PC-3 (cell line): ENCODE results near the gene BFSP1. TPM values are rescaled to one million over a fixed set of nuclear protein-coding genes. Genes with fewer than 3 reads are reported as not detected.

Experiments used
- ATAC-seq: fragments of 200-7000 bp; cut with Tn5 transposase; 2 replicates; pipeline ENCODE4 v1.9.1; 2020; ENCODE audit warnings: mild to moderate bottlenecking, moderate library complexity
- BruUV-seq: library from RNA; stranded (reverse); fragments of 400-500 nt; replicated peaks from 2 replicates; lab custom pipeline; 2021; lab: Mats Ljungman, UMichigan
- CTCF ChIA-PET: fragments of 300-600 bp; sonication (Branson Sonifier 250); formaldehyde crosslinking; loops from one replicate; lab custom pipeline; 2022; ENCODE audit warnings: antibody characterized with exemption; lab: Charles Lee
- POLR2A ChIA-PET: fragments of 300-600 bp; sonication (Branson Sonifier 250); formaldehyde crosslinking; loops from one replicate; lab custom pipeline; 2022; ENCODE audit warnings: antibody characterized with exemption; ENCODE audit not compliant: unreplicated experiment; lab: Charles Lee
- DNase-seq: peaks from one replicate; pipeline ENCODE4 v3.0.0-alpha.2; 2015
- H2AFZ ChIP-seq: fragments of 300-600 bp; sonication (generic); 2 replicates; pipeline ENCODE4 v1.6.0; 2016; ENCODE audit warnings: antibody characterized with exemption, low read length
- H3F3A ChIP-seq: fragments of 300-600 bp; sonication (generic); one replicate; pipeline ENCODE4 v1.6.0; 2017; ENCODE audit warnings: antibody characterized with exemption, low read length, control low read depth, mild to moderate bottlenecking; ENCODE audit not compliant: unreplicated experiment
- H3K27ac ChIP-seq: fragments of 300-600 bp; sonication (generic); 2 replicates; pipeline ENCODE4 v1.5.1; 2016; ENCODE audit warnings: mild to moderate bottlenecking, low read length
- H3K27me3 ChIP-seq: fragments of 300-600 bp; sonication (generic); 2 replicates; pipeline ENCODE4 v1.6.1; 2016; ENCODE audit warnings: low read length, mixed read lengths
- H3K36me3 ChIP-seq: fragments of 300-600 bp; sonication (generic); 2 replicates; pipeline ENCODE4 v1.6.1; 2016; ENCODE audit warnings: low read depth, mixed run types, low read length, mixed read lengths
- H3K4me1 ChIP-seq: fragments of 300-600 bp; sonication (generic); 2 replicates; pipeline ENCODE4 v1.5.1; 2016; ENCODE audit warnings: low read length; ENCODE audit not compliant: insufficient read depth
- H3K4me2 ChIP-seq: fragments of 300-600 bp; sonication (generic); 2 replicates; pipeline ENCODE4 v1.6.0; 2016; ENCODE audit warnings: low read length
- H3K4me3 ChIP-seq: fragments of 300-600 bp; sonication (generic); 2 replicates; pipeline ENCODE4 v1.5.1; 2016; ENCODE audit warnings: mild to moderate bottlenecking, low read length, mixed read lengths
- H3K79me2 ChIP-seq: fragments of 300-600 bp; sonication (generic); 2 replicates; pipeline ENCODE4 v1.6.1; 2017; ENCODE audit warnings: low read length, mixed read lengths
- H3K9ac ChIP-seq: fragments of 300-600 bp; sonication (generic); 2 replicates; pipeline ENCODE4 v1.6.0; 2016; ENCODE audit warnings: mild to moderate bottlenecking, low read length
- H3K9me2 ChIP-seq: fragments of 300-600 bp; sonication (generic); replicated peaks from 2 replicates; pipeline ENCODE4 v1.6.1; 2016; ENCODE audit warnings: mixed run types, low read length, mixed read lengths
- H3K9me3 ChIP-seq: fragments of 300-600 bp; sonication (generic); 2 replicates; pipeline ENCODE4 v1.6.1; 2016; ENCODE audit warnings: low read length, mixed read lengths
- H4K20me1 ChIP-seq: fragments of 300-600 bp; sonication (generic); 2 replicates; pipeline ENCODE4 v1.6.1; 2016; ENCODE audit warnings: low read length, mixed read lengths
- CTCF ChIP-seq: fragments of 300-600 bp; sonication (generic); conservative IDR thresholded peaks from 2 replicates; pipeline ENCODE4 v1.5.1; 2017; ENCODE audit warnings: antibody characterized with exemption, low read depth, mild to moderate bottlenecking, low read length
- EZH2 ChIP-seq: fragments of 300-600 bp; sonication (generic); IDR thresholded peaks from one replicate; pipeline ENCODE4 v1.6.1; 2017; ENCODE audit warnings: antibody characterized with exemption, mild to moderate bottlenecking, low read length; ENCODE audit not compliant: unreplicated experiment
- EZH2phosphoT487 ChIP-seq: fragments of 300-600 bp; sonication (generic); IDR thresholded peaks from 2 replicates; pipeline ENCODE4 v1.6.1; 2018; ENCODE audit warnings: mild to moderate bottlenecking, antibody characterized with exemption, low read length, borderline replicate concordance
- intact Hi-C: fragments of 100-400 bp; cut with micrococcal nuclease; formaldehyde crosslinking; loops from 2 replicates; pipeline ENCODE4 v1.9.0; 2023
- total RNA-seq: library from RNA; depleted of rRNA; stranded (reverse); fragments of >200 nt; gene quantifications from 2 replicates; pipeline ENCODE4 v1.2.3, GENCODE V29; 2014

Gene BFSP1
- total RNA-seq, 1 experiment from 2014 or later = 2.7 TPM

GRCh38 chr20:17491041-17491440, 40.1 kb downstream of the BFSP1 start:
- no peak for ATAC-seq
- H3K79me2 ChIP-seq = no peaks in the 10 kb centered on the region

GRCh38 chr20:17490501-17490900, 40.7 kb downstream of the BFSP1 start:
- BruUV-seq = no TSS peak
- Histone ChIP-seq H3K9ac (no peak overlapping the region), H4K20me1 (no peaks in the 10 kb centered on the region), H3K9me2 (no peaks in the 10 kb centered on the region), H3F3A (no peaks in the 10 kb centered on the region), H3K4me1 (no peaks in the 10 kb centered on the region), H3K27me3 (peaks cover 57% of the 10 kb centered on the region), H2AFZ (no peak overlapping the region), H3K27ac (no peak overlapping the region), H3K4me2 (no peak overlapping the region), H3K79me2 (no peaks in the 10 kb centered on the region), H3K36me3 (no peaks in the 10 kb centered on the region), H3K9me3 (no peaks in the 10 kb centered on the region), H3K4me3 (no peak overlapping the region)
- DNase-seq (no peak), ATAC-seq (no peak)
- TF ChIP-seq EZH2 (no peak), EZH2phosphoT487 (no peak), CTCF (no peak)
- ChIA-PET CTCF (no interaction called here), POLR2A (interaction anchor here (0.6 kb wide), 1 partner anchor 1408 kb away, joined by 40 read pairs; no protein-coding TSS in a partner anchor)
- intact Hi-C loops = no loop called here

More at GRCh38 chr20:17491041-17491440, 40.1 kb downstream of the BFSP1 start:
- CTCF ChIA-PET = no interaction called here
- no peak overlapping the region for H3K4me2 ChIP-seq
- H2AFZ ChIP-seq = no peak overlapping the region
- no peaks in the 10 kb centered on the region for H3K4me1 ChIP-seq
- no peaks in the 10 kb centered on the region for H3K36me3 ChIP-seq
- intact Hi-C loops = no loop called here
- no peak overlapping the region for H3K9ac ChIP-seq
- H3K27me3 ChIP-seq = peaks cover 52% of the 10 kb centered on the region
- no peaks in the 10 kb centered on the region for H3K9me3 ChIP-seq
- DNase-seq = no peak
- BruUV-seq = no TSS peak
- H3K4me3 ChIP-seq = no peak overlapping the region
- TF ChIP-seq EZH2 = no peak
- no peak for TF ChIP-seq EZH2phosphoT487
- no peak for TF ChIP-seq CTCF
- POLR2A ChIA-PET = interaction anchor here (0.5 to 0.6 kb wide), 2 partner anchors 12 to 1409 kb away, joined by 3 to 40 read pairs; no protein-coding TSS in a partner anchor
- no peaks in the 10 kb centered on the region for H4K20me1 ChIP-seq
- no peaks in the 10 kb centered on the region for H3K9me2 ChIP-seq
- H3F3A ChIP-seq = no peaks in the 10 kb centered on the region
- H3K27ac ChIP-seq = no peak overlapping the region

- no peak for TF ChIP-seq EZH2
- TF ChIP-seq CTCF = no peak
- no peak for TF ChIP-seq EZH2phosphoT487
- Histone ChIP-seq H3K4me3 (no peak overlapping the region), H3K4me1 (no peaks in the 10 kb centered on the region), H3K79me2 (no peaks in the 10 kb centered on the region), H2AFZ (no peak overlapping the region), H3K4me2 (no peak overlapping the region), H3K27me3 (peaks cover 64% of the 10 kb centered on the region), H3K9me3 (no peaks in the 10 kb centered on the region), H3K9me2 (no peaks in the 10 kb centered on the region), H3K9ac (no peak overlapping the region), H4K20me1 (no peaks in the 10 kb centered on the region), H3K36me3 (no peaks in the 10 kb centered on the region), H3F3A (no peaks in the 10 kb centered on the region), H3K27ac (no peak overlapping the region)
- ChIA-PET CTCF (no interaction called here), POLR2A (no interaction called here)
- intact Hi-C loops = no loop called here
- ATAC-seq = no peak
- DNase-seq = no peak
- no TSS peak for BruUV-seq
Observed at GRCh38 chr20:17488916-17489600, 42.1 kb downstream of the BFSP1 start.
